ENCODE results near the gene ZFP37.

- TF ChIP-seq CTCF (tag by site-specific recombination; IDR thresholded peaks at IDR 0.05) (no peak), ZNF558 (tag by site-specific recombination; IDR thresholded peaks at IDR 0.05) (no peak), WT1 (tag by site-specific recombination; IDR thresholded peaks at IDR 0.05) (no peak), TCF7L2 (IDR thresholded peaks at IDR 0.05; ENCODE audit: borderline replicate concordance, low read depth, low read length) (peak; percentile 79), ZNF560 (tag by site-specific recombination; IDR thresholded peaks at IDR 0.05; ENCODE audit: borderline replicate concordance) (no peak), PBX3 (CRISPR knock-in tag; IDR thresholded peaks at IDR 0.05) (no peak)
These were observed at the start of gene ZFP37 for GRCh38 chr9:113056191-113057106.

All from HEK293 (cell line).